Cardiac septum (tissue), 1 donor: ENCODE data around the gene PIK3C2G. TPM values are rescaled to one million over a fixed set of nuclear protein-coding genes. Genes with fewer than 3 reads are reported as not detected.

Experiments used
- DNase-seq: peaks from one replicate; pipeline ENCODE4 v3.0.0-alpha.2; 2020; ENCODE audit warnings: low spot score
- intact Hi-C: fragments of 100-400 bp; cut with DNase I; formaldehyde crosslinking; loops from one replicate; pipeline ENCODE4 v1.14.0; 2022
- total RNA-seq: library from RNA; stranded (reverse); fragmentation: NEBNext Ultra II Directional; extraction: Animal tissue kit (Norgen Biotek cat#: 25700); gene quantifications from one replicate; pipeline ENCODE4 v1.2.1, GENCODE V29; 2021
- donor health status: DM: no; HTN: no; CAD: no.

PIK3C2G gene
- total RNA-seq, 1 donor from 2014 or later = not detected

DNA sequence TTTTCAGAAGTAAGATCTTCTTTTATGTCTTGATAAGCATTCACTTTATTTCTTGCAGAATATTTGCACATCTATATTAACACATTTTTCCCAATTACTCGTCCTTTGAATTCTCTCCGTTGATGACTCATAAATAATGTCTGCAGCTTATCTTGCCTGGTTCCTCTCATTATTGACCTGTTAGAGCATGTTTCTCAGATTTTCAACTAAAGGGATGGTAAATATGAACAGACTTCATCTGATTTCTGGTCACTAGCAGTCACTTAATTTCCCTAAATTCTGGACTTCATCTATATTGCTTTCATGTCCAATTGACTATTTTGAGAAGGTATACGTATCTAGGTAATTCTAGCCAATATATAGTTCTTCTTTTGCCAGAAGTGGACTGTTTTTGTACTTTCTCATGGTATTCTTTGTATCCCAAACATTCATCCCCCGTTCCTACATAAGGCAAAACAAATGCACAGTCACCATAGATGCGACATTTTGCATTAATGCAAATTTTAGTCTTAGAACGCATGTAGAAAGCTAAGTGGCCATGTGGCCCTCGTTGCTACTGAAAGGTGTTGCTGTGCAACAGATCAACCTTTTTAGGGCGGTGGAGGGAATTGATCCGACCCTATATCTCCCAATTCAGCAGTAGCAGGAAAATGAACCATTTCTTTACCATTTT is 6.2 kb downstream of the PIK3C2G start:
- intact Hi-C loops = no loop called here
- no peak for DNase-seq

GRCh38 chr12:18270958-18271460 is 9.7 kb downstream of the PIK3C2G start:
- intact Hi-C loops = no loop called here

DNA sequence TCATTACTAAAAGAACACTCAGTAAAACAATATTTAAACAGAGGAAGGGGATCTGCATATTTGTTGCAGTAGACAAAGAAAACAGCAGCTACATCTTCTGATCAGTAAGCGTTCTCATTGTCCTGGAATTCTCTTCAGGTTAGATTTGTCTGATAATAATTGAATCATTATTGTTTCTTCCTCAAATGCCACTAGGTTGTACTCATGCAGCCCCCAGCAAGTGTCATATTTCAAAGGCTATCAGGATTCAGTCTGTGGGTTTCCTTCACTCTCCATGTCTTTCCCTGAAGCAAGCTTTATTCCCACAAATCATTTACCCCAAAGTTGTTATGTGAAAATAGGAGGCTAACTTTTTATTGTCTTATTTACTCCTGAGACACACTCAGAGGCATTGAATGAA is 14.7 kb downstream of the PIK3C2G start:
- intact Hi-C loops = no loop called here
- no peak for DNase-seq

More at GRCh38 chr12:18270958-18271460, 9.7 kb downstream of the PIK3C2G start:
- DNase-seq = no peak

- no peak for DNase-seq
- intact Hi-C loops = no loop called here
Observed at GRCh38 chr12:18277196-18277595, 15.9 kb downstream of the PIK3C2G start.

DNA sequence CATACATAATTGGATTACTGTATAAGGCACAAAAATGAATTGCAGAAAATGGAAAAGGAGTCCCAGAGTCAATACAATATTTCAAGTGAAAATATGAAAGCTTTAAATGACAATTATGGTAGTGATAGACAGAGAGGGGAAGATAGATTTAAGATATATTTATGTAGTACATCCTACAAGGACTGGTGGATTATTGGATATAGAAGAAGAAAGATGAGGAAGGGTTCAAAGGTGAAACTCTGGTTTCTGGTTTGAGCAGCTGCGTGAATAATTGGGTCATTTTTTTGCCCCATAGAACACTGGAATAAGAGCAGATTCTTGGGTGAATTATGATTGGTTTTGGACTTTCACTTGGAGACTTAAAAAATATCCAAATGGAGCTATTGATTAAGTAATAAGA is 19.4 kb downstream of the PIK3C2G start:
- DNase-seq = no peak
- intact Hi-C loops = no loop called here

DNA sequence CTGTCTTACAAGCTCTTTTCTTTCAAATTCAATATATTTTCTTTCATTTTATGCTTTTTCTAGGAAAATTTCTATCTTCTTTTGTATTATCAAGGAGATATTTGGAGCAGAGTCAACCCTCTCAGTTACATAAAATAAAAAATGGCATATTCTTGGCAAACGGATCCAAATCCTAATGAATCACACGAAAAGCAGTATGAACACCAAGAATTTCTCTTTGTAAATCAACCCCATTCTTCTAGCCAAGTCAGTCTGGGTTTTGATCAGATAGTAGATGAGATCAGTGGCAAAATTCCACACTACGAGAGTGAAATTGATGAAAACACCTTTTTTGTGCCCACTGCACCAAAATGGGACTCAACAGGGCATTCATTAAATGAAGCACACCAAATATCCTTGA is 20.6 kb downstream of the PIK3C2G start:
- no peak for DNase-seq
- intact Hi-C loops = no loop called here

GRCh38 chr12:18283831-18284230 is 22.5 kb downstream of the PIK3C2G start:
- intact Hi-C loops = no loop called here
- no peak for DNase-seq

- intact Hi-C loops = no loop called here
- no peak for DNase-seq
Observed at GRCh38 chr12:18284386-18284785, 23.1 kb downstream of the PIK3C2G start.

- intact Hi-C loops = no loop called here
- DNase-seq = no peak
Observed at GRCh38 chr12:18285161-18285560, 23.8 kb downstream of the PIK3C2G start.

GRCh38 chr12:18290386-18290785 is 29.1 kb downstream of the PIK3C2G start:
- no peak for DNase-seq
- intact Hi-C loops = no loop called here

DNA sequence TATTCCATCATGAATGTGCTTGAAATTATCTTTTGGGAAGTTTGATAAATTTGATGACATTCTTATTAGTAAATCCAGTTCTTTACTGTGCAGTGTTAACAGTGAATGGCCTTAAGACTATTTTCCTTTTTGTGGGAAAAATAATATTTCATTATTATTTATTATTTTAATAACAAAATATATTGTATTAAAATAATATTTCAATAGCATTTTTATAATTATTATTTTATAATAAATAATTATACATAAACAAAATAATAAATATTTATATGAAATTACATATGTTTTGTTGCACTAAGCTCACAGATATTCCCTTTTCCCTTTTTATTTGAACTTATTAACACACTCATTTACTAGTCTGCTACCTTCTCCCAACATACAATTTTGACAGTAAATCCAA is 33.6 kb downstream of the PIK3C2G start:
- no peak for DNase-seq
- intact Hi-C loops = no loop called here

DNA sequence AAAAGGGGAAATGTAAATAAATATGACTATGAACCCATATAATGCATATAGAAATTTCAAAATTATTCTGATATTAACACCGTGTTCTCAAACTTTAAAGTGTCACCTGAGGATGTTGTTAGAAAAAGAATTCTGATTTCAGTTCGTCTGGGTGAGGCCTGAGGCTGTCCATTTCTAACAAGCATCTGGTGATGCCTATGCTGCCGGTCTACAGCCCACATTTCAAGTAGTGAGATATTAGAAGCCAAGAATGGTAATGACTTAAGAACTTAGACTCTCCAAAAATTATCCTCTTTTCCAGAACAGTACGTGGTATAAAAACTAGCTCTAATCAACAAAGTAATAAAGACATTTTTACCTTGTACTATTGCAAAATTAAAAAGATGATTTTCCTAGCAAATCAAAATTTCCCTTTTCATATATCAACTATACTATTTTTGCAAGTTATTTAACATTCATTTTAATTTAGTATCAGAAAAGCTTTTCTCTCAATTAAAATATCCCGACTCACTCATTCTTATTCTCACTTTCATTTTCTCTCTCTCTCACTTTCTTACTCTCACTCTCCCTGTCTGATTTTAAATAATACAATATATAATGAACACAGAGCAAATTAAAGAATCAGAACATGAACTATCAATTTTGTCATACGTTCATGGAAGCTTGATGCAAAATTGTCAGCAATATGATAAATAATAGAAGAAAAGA is 35.0 kb downstream of the PIK3C2G start:
- DNase-seq = no peak
- intact Hi-C loops = no loop called here

DNA sequence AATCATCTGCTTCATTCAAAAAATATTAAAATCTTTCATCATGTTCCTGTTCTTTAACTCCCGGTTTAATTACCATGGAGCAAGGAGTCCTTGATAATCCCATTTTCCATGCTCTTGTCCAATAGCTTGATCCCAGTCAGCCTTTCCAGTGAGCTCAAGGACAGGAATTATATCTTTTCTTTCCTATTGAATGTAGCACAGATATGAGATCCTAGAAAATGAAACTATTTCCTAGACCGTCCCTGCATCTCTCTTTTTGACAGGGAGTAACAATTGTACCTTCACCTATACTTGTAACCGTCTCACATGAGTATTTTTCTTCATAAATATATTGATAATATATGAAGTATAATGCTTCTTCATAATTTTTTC is 35.6 kb downstream of the PIK3C2G start:
- intact Hi-C loops = no loop called here
- DNase-seq = no peak

GRCh38 chr12:18297902-18298301 is 36.6 kb downstream of the PIK3C2G start:
- intact Hi-C loops = no loop called here

DNA sequence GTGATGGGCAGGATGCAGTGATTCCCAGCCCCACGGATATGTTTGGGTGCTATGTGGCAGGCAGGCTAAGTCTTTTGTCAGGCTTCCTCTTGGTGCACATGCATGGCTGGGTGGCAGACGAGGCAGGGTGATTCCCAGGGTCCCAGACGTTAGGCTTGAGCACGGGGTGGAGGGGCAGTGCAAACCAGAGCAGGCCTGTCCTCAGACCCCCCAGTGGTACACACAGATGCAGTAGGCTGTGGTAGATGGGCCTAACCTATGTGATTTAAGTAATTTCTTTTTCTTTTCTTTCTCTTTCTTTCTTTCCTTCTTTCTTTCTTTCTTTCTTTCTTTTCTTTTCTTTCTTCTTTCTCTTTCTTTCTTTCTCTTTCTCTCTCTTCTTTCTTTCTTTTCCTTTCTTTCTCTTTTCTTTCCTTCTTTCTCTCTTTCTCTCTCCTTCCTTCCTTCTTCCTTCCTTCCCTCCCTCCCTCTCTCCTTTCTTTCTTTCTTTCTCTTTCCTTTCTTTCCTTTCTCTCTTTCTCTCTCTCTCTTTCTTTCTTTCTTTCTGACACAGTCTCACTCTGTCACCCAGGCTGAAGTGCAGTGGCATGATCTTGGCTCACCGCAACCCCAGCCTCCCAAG is 41.6 kb downstream of the PIK3C2G start:
- intact Hi-C loops = no loop called here
- DNase-seq = no peak

More at GRCh38 chr12:18297902-18298301, 36.6 kb downstream of the PIK3C2G start:
- no peak for DNase-seq

DNA sequence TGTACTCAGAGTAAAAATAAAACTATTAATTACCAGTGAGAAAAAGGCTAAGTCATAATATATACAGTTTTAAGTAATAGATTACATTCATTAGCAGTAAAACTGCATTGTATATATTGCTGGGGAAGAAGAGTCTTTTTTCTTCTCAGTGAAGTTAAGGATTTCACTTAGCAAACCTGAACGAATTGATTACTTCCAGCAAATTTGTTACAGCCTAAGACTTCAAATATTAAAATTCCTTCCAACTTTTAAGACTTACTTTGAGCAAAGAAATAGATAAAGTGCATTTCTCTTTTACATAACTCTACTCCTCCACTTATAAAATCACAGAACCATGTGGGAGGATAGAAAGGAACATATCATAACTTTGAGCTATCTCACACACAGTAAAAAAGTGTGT is 43.3 kb downstream of the PIK3C2G start:
- intact Hi-C loops = no loop called here
- no peak for DNase-seq

- intact Hi-C loops = no loop called here
Observed at GRCh38 chr12:18306311-18306710, 45.0 kb downstream of the PIK3C2G start.

DNA sequence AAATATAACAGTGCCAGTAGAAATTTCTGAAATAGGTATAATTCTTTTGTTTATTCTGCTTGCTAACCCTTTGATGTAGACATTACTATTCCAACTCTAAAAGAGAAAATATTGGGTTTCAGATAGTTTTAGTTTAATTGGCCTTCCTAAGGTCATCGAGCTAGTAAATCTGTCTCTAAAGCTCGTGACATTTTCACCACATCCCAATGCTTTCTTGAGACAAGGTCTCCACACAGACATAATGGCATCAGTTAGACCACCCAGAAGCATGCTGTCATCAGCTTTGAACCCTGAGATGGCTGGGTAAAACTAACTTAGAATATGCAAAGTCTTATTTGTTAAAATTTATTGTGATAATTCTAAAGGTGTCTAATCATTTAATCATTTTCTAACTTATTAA is 52.0 kb downstream of the PIK3C2G start:
- intact Hi-C loops = no loop called here
- no peak for DNase-seq

More at GRCh38 chr12:18306311-18306710, 45.0 kb downstream of the PIK3C2G start:
- DNase-seq = no peak

GRCh38 chr12:18320036-18320617 is 58.8 kb downstream of the PIK3C2G start:
- intact Hi-C loops = no loop called here

GRCh38 chr12:18320976-18321375 is 59.7 kb downstream of the PIK3C2G start:
- intact Hi-C loops = no loop called here

More at GRCh38 chr12:18320036-18320617, 58.8 kb downstream of the PIK3C2G start:
- no peak for DNase-seq

More at GRCh38 chr12:18320976-18321375, 59.7 kb downstream of the PIK3C2G start:
- no peak for DNase-seq
